ENCODE measurements around the gene HECA.
"Not testable (repeated sequence)": the region's sequence is repeated elsewhere in the genome, so short reads cannot be mapped to it uniquely, and the experiment has no call there.

HECA gene

GRCh38 chr6:139212460-139212859 is 77.6 kb downstream of the HECA start:
- not testable (repeated sequence) for DNase-seq

GRCh38 chr6:139219271-139219729 is 84.4 kb downstream of the HECA start:
- peak; percentile 85 to 95 for DNase-seq

- no peak for DNase-seq
Observed at GRCh38 chr6:139219746-139220145, 84.9 kb downstream of the HECA start.

- not testable (repeated sequence) for DNase-seq
Observed at GRCh38 chr6:139228387-139228786, 93.5 kb downstream of the HECA start.
